HG02943 (cell line): ENCODE data around the gene NPB.

Experiments
- ATAC-seq: cut with Tn5 transposase; IDR thresholded peaks from one replicate; pipeline ENCODE4 v1.9.1; 2021; ENCODE audit warnings: mild to moderate bottlenecking, low read depth, moderate library complexity; ENCODE audit not compliant: unreplicated experiment

NPB gene

DNA sequence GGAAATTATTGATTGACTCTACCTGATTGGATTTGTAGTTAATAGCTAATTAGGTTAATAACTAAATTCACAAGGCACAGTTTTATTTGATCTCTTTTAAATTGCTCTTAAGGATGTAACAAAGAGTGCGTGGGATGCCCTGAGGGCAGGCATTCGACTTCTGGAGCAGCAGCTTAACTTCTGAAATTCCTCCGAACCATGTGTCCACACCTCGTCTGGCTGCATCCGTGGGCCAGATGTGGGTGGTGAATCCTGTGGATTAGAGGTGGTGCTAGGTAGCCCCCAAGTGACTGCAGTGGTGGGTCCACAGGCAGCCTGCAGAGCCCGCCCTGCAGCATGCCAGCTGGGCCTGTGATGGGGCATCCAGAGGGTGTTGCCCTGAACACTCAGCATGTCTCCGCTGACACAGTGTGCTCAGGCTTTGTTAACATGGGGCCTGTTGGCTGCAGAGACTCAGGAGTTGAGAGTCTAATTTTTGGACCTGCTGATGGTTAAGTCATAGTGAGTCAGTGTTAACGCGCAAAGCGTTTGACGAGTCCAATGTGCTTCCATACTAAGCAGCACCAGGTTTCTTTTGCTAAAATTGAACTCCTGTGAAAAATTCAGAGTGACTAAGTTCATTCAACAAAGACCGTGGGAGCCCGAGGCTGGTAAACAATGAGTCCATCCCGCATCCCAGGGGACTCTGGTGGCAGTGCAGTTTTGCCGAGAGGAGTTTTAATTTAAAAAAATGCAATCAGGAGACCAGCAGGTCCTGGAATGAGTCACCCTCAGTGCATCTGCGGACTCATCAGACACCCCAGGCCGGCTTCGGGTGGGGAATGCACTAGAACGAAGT lies 3.8 kb upstream of the NPB start:
- no peak for ATAC-seq

DNA sequence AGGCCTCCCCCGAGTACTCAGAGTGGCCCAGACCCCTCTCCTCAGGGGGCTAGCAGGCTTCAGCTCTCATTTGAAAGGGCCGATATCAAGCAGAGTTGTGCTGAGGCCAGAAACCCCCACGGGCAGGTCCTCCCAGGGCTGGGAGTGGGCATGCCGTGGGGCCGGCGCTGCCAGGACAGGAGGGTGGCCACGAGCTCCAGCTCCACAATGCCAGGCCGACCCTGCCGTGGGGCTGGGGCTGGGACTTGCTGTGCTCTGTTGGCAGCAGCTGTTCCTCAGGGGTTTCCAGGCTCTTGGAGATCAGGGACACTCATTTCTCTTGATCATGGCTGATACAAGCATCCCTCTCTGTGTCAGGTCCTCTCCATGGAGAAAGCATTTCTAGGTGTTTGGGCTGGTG lies 3.2 kb upstream of the NPB start:
- ATAC-seq: no peak

DNA sequence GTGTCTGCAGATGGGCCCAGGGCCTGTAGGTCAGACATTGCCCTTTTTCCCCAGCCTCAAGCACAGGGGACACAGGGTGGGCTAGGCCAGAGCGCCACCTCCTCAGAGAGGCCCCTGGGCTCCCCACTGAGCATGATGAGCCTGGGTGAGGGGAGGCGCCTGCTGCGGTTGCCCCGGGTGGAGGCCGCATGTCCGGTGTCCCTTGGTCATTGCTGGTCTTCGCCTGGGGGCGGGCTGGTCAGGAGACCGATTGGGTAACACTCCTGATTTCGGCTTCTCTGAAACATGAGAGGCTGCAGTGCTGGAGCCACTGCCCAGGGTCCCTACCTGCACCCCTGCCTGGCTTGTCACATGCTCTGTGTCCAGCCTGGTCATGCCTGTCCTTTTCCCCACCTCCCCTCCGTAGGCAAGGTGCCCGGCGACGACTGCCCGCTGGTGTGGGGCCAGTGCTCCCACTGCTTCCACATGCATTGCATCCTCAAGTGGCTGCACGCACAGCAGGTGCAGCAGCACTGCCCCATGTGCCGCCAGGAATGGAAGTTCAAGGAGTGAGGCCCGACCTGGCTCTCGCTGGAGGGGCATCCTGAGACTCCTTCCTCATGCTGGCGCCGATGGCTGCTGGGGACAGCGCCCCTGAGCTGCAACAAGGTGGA lies 2.4 kb upstream of the NPB start:
- no peak for ATAC-seq

DNA sequence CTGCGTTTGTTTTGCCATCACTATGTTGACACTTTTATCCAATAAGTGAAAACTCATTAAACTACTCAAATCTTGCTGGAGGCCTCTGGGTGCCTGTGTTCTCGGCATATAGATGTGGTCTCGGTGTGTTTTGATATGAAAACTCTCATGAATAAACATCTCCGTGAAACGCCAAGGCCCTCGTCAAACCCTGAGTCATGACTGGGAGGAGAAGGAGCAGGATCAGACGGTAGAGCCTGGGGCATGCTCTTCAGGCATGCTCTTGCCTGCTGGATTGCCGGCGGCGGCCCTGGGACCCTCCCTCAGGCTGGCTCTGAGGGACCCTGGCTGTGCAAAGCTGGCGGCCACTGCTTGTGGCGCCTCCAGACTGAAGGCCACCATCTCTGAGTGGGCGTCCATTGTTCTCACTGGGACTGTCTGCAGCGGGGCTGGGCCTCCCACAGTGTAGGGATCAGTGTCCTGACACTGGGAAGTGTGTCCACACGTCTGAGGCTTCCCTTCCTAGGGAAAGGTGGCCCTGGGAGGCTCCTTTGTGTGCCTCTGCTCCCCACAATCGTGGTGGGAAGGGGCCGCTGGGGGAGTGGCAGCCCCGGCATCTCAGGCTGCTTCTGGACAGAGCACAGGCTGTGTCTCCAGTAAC lies 1.7 kb upstream of the NPB start:
- no peak for ATAC-seq

DNA sequence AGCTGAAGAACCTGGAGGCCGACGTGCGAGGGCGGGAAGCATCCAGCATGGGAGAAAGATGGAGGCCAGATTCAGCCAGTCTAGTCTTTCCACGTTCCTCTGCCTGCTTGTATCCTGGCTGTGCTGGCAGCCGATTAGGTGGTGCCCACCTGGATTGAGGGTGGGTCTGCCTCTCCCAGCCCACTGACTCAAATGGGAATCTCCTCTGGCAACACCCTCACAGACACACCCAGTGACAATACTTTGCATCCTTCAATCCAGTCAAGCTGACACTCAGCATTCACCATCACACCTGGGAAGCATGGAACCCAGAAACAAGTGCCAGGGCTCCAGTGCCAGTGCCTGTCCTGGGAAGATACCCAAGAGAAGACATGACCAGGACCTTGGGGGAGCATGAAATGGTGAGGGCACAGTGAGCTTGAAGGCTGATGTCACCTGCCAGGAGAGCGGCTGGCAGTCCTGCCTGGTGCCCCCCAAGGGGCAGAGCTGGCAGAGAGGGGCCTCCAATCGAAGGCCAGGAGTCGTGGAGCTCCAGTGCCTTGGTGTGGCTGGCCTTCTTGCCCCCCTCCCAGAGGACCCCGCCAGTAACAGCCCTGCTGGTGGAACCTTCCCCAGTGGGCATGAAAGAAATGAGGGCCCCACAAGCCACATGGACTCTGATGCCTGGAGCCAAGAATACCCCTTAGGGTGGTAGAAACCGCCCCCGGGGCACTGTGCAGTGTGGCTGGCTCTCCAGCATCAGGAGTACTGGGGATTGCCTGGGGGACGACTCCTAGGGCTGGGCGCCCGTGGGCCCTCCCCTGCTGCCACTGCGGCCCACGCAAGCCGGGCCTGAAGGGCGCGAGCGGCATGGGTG lies 643 bp upstream of the NPB start:
- ATAC-seq: no peak

DNA sequence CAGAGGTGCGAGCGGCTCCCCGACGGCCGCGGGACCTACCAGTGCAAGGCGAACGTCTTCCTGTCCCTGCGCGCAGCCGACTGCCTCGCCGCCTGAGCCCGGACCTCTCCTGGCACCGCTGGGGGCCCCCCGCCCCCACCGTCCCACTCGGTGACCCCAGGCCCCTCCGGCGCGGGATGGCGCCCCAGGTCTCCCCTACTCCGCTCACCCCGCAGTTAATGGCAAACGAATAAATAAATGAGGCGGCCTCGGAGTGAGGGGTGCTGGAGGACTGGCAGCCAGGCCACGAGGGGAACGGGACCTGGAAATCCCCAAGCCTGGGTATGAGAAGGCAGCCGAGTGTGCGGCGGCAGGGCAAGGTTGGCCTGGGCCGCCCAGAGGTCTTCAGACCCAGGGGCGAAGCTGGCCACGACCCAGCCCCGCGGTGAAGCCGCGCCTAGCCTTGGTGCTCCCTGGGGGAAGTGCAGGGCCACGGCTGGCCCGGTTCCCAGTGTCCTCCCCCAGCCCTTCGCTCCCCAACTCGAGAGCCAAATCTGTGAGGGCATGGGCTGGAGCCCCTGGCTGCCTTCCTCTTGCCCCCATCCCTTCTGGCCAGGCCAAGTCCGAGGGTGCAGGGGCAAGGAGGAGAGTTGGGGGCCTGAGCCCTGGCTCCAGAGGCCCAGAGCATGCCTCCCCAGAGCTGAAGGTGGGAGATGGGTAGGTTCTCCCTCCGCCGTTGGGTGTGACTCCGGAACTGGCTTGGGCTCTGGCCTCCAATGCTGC lies 796 bp downstream of the NPB start:
- no peak for ATAC-seq

DNA sequence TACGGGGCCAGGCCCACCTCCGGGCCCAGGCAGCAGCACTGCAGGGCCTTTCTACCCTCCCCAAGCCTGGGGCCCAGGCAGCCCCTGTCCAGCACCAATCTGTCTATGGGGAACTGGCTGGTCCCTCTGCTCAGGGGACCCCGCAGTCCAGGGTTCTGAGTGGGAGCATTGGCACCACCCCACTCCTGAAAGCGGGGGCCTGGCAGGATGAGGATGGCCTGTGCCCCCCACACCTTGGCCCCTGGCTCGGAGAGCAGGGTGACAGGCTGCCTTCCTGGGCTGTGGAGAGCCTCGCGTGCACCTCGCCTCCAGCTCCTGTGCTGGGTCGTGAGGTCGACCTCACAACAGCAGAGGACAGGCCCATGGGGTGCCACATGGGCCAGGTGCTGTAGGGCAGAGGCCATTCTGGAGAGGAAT lies 1.4 kb downstream of the NPB start:
- ATAC-seq: no peak

DNA sequence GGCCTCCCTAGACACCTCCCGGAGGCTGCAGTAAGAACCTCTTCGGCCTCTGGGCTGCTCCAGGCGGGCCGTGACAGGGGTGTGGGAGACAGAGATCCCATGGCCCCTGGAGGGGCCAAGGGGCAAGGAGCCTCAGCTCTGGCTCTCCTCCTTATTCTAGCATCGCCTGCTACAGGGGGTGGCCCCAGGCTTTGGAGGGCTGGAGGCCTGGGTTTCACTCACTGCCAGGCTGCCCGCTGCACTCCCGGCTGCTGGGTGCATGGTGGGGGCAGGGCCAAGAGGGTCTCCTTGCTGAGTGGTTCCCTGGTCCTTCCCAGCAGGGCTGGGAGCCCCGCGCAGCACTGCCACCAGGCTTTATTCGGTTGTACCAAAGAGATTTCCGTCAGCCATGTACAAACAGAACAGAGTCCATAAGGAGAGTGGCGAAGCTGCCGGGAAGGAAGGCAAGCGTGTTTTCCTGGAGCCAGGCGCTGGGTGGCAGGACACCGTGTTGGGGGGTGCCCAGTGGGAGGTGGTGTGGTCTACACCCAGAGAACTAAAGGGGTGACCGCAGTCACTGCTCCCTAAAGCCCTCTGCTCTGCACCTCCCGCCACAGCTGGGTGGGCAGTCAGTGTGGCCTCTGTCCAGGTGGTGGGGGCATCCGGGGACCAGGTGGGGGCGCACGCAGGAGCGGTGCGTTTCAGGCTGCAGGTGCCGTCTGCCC lies 2.0 kb downstream of the NPB start:
- no peak for ATAC-seq

DNA sequence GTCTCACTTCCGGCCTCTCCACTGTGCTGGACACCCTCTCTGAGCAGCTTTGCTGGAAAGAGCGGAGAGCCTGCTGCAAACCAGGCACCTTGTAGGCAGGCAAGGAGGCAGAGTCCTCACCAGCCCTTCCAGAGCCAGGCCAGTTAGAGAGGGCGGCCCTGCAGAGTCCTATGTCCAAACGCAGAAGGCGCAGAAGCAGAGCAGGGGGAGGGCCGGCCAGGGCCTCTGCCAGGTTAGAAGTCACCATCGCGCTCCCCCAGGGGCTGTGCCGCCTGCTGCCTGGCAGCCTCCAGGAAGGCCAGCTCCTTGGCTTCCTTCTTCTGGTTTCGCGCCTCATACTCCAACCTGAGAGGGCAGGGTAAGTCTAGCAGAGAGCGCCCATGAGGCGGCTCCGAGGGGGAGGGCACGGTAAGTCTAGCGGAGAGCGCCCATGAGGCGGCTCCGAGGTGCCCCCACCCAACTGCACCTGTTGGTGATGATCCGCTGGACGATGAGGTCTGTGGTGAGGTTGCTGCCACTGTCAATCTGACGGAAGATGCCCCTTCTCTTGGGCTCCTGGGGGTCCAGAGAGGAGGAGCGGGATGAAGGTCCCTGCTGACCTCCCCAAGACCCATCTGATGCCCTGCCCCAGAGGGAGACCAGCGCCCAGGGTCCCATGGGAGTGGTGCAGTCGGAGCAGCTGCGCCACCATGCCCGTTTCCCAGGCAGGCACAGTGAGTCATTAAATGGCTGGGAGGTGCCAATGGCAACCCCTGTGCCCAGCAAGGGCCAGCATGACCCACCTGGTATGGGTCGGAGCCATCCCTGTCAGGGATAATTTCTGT lies 2.8 kb downstream of the NPB start:
- no peak for ATAC-seq

DNA sequence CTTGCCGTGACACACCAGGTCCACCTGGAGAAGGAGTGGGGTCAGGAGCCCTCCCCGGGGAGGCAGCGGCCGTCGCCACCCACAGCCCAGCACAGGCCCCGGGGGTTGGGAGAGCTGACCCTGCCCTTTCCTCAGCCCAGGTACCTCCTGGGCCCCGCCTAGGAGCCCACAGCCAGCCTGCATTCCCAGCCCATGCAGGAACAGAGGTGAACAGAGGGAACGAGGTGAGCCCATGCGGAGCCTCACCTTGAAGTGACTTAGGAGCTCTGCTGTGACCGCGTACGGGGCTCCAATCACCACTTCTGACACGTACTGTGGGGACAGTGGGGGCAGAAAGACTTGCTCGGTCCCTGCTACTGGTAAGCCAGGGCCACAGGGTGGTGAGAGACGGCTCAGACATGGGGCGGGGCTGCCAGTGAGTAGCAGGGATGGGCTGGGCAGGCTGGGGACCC lies 3.4 kb downstream of the NPB start:
- ATAC-seq: no peak

DNA sequence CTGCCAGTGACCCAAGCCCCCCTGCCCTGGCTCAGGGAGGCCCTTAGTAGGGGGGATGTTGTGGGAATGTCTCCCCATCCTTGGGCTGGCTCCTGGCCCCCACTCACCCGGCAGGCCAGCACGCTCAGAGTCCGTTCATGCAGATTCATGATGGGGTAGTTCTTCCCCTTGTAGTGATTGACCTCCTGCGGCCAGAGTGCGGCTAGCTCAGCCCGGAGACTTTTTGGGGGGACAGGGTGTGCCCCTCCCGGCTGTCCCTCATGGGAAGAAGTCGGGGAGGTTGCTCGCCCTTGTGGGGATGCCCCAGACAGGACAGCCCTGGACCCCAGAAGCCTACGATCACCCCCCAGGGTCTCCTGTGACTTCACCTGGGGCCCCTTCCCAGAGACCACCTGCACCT lies 4.0 kb downstream of the NPB start:
- ATAC-seq: no peak

DNA sequence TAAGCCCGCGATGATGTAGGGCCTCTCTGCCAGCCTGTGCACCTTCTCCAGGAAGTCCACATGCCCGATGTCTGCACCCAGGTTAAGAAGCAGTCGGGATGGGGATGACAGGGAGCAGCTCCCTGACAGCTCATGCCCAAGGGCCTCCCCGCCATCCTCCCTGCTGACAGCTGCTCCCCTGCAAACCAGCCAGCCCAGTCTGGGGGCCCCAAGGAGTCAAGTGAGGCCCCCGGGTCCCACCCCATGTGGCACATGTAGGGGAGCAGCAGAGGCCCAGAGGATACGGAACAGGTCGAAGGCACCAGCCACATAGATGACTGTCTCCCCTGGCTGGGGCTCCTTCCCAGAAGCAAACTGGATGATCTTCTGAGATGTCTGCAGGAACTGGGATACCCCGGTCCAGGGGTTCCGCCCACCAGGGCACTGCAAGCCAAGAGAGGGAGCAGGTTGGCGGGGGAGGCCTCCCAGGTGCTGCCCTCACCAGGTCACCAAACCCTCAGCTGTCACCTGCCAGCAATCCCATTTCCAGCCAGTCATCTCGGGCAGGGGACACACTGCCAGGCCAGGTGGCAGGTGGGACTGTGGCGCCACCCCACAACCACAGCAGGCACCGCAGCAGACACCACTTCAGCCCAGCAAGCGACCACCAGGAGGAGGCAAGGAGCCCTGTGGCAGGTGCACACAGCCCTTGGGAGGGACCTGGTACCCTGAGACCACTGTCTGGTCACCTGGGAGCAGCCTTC lies 4.6 kb downstream of the NPB start:
- no peak for ATAC-seq

DNA sequence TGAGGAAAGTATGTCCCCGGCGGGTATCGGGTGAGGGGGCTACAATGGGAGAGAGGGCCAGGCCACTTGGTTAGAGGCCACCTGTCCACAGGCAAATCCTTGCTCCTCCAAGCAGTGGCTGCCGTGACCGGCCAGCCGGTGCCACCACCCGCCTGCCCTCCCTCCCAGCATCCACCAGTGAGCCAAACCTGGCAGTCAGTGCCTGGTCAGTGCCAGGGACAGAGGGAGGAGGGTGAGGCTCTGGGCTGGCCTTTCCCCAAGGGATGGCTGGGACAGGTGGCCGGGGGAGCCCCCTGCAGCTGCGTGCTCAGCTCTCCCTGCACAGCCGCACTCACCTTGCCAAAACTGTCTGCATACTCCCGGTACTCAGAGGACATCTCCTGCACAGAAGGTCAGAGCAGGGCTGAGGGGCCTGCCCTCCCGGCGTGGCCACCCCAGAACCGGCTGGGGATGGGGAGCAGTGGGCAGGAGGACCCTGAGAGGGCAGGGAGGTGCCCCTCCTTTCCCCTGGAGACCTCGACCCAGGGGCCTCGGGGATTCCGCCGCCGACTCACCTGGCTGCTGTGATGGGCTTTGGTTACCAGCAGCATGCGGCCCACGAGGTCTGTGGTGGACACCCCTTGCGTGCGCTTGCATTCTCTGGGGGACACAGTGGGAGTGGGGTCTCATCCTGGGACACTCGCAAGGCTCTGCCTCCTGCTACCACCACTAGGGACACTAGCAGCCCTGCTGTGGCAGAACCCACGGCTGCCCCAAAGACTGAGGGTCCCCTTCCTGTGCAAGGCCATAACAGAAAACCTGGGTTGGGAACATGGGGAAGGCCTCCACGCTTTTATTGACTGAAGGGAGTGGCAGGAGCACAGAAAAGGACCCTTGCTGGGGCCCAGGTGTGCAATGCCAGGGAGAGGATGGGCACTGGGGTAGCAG lies 5.4 kb downstream of the NPB start:
- ATAC-seq: no peak

DNA sequence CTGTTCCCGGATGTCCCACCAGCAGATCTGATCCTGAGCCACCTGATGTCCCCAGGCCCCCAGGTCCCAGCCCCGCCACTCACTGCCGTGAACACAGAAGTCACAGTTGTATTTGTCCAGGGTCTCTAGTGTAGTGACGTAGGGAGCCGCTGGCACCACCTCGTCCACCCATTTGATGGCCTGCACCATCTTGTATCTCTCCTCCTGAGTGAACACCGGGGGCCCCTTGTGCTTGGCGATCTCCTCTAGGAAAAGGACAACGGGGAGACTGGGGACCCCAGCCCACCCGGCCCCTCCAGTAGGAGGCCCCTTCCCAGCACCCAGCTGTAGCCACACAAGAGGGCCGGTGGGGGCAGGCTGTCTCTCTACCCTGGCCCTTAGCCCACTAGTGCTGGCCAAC lies 6.8 kb downstream of the NPB start:
- no peak for ATAC-seq

DNA sequence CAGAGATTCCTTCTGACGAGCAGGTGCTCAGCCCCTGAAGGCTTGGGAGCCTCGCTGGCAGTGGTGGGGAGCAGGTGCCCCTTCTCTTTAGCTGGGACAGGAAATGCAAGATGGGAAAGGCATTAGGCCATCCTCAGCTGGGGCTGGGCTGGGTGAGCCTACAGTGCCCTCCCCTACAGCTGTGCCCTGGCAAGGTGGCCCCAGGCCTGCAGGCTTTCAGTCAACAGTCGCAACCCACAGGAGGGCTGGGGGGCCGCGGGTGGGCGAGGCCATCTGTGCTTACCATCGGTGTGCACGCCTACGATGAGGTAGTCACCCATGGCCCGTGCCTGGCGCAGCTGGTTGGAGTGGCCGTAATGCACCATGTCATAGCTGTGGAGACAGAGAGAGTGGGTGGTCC lies 7.2 kb downstream of the NPB start:
- no peak for ATAC-seq

DNA sequence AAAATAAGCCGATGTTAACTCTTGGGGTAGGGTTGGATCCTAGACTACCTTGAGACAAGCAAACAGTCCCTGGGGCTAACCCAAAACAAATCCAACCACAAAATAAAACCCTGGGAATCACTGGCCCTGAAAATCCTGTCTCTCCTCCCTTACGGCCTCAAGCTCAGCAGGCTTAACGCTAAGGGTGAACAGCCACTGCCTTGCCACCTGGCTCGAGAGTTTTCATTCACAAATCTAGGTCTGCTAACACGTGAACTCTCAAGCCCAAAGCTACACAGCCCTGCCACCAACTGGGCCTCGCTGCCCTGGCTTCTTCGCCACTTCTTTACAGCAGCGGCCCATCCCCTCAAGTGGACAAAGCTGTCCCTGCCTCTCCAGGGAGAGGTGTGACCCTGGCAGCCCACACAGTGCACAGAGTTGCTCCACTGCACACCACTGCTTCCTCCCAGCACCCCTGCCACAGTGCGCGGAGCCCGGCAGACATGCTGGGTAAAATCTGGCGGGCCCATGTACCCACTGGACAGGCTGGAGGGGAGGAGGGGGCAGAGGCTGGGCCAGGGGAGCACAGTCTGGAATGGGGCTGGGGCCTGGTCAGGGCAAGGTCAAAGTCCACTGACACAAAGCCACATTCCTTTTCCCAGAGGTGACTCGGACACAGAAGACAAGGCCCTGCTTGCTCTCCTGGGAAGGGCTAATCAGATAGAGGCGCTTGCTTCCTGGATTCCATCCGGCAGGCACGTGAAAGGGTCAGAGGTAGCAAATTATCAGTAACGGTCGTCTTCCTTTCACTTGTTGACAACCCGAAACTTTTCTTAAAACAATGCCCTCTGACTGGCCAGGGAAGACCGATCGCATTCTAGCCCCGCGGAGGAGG lies 8.2 kb downstream of the NPB start:
- ATAC-seq: no peak
